Activated T-cell treated with anti-CD3 and anti-CD28 coated beads for 24 hours (primary cell): ENCODE results near the gene MORN5.

Source experiments
- DNase-seq: peaks from one replicate; pipeline ENCODE4 v3.0.0-alpha.2; 2020; ENCODE audit warnings: low read depth

MORN5 gene

DNA sequence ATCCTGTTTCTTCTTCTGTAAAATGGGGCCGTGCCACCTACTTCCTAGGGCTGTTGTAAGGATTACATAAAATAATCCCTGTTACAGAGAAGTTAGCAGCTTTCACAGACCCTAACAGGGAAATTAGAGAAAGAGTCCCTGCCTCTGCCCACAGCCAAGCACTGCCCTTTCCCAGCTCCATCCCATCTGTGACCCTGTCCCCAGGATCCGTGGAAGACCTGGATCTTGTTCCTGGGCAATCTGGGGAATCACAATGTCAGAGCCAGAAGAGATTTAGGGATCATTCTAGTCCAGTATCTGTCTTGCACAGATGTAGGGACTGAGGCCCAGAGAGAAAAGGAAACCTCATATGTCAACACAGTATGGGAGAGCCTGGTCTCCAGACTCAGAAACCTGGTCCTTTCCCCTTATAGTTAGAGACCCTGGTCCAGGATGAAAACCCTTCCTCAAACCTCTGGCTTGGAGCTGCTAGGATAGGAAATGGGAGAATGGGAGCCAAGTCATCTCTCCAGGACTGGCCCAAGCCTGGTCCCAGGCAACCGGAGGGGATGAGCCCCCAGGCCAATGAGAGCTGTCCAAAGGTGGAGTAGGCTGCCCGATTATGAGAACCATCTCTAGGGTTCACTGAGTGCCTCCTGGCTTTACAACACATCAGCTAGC lies 56.6 kb downstream of the MORN5 start:
- DNase-seq: no peak

DNA sequence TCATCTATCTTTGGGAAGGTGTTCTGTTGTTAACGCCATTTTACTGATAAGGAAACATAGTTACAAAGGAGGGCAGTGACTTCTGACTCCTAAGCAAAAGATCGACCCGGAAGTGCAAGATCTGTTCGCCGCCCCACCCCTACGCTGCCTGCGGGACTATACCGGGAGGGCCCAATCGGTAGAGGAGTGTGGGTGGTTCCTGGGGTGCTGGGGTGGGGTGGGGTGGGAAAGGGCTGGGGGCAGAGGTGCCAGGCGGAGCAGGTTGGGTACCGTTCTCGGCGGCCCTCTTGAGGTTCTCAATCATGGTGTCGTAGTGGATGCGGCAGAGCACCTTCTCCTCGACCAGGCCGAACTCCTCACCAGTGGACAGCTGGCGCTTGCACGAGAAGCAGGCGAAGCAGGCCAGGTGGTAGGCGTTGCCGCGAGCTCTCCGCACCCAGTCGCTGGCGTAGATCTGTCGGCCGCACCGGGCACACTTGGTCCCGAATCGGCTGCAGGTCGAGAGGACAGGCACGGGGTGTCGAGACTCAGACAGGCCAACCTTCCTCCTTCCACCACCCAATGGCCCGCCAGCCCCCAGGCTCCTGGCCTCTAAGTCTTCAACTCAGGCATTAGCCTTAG lies 57.2 kb downstream of the MORN5 start:
- no peak for DNase-seq

DNA sequence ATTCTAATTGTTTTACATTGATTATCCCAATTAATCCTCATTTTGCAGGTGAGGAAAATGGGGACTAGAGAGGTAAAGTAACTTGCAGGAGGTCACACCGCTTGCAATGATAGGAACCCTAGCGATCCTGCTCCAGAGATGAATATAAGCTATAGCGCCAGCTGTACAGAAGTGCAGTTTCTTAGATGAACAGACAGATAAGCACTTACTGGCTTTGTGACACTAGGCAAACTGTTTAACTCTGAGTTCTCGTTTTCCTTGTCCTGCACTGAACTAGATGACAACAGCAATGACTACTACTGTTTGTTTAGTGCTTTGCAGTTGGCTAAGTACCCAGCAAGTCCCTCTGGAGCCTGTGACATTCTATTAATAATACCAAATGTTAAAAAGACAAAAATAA lies 57.9 kb downstream of the MORN5 start:
- DNase-seq: no peak

DNA sequence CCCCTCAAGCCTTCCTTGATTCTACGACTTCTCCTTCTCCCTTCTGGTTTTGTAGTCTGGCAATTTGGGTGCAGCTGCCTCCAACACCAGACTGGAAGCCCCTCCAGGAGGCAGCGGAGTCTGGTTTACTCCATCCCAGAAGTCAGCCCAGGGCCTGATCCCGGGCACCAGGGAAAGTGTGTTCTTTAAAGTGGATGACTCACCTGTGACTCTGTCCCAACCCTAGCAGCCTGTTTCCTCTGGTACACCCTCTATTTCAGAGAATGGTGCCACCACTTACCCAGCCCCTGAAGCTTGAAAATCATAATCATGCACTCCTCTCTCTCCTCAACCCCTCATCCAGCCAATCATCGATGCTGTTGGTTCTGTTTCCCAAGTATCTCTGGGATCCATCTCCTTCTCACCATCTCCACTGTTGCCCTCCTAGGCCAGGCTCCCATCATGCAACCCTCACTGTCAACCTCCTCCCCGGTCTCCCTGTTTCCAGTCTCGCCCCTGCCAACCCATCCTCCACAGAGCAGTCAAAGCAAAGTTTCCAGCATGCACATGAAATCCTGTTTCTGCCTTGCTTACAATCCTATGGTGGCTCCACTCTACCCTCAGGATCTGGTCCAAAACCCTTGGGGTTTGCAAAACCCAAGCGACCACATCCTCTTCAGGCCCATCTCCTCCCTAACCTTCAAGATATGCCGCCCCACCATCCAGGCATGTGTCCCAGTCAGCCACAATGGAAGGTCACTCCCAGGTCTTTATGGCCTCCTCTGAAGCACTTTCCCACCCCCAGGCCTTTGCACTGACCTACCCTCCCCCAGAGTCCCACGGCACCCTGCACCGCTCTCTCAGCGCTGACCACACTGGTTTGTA lies 58.6 kb downstream of the MORN5 start:
- no peak for DNase-seq

DNA sequence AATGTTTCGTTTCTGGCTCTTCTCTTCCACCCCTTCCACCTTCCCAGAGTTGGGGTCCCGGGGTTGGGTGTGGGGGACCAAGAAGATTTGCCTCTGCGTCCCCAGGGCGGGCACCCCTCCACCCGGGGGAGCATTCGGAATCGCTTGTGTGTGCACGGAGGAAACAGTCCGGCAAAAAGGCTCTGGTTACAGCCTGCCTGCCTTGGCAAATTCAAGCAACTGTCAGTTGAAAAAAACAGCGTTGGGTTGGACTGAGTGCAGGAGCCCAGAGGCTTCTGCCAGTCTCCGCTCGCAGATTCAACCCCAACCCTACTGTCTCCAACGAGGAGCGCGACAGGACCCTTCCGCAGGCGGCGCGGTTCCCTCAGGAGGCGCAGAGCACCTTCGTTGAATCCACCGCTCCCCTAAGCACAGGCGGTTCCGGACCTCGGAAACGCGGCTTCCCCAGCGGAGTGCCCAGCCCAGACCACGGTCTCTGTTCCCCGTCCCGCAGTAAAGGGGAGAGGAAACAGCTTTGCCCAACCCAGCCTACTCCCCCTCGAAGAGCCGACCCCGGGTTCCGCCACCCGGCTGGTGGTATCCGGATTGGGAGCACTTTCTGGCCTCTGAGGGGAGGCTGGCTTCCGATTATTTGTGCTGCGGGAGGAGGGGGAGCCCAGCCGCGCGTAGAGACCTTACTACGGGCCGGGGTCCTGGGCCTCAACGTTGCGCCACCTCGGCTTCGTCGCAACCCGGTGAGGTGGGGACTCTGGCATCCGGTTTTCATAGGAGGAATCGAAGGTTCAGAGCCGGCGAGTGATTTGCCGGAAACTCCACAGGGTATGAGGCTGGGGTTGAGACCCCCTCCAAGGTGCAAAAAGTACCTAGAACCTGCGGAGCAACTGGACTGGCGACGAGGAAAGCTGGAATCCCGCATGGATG lies 59.5 kb downstream of the MORN5 start:
- no peak for DNase-seq

DNA sequence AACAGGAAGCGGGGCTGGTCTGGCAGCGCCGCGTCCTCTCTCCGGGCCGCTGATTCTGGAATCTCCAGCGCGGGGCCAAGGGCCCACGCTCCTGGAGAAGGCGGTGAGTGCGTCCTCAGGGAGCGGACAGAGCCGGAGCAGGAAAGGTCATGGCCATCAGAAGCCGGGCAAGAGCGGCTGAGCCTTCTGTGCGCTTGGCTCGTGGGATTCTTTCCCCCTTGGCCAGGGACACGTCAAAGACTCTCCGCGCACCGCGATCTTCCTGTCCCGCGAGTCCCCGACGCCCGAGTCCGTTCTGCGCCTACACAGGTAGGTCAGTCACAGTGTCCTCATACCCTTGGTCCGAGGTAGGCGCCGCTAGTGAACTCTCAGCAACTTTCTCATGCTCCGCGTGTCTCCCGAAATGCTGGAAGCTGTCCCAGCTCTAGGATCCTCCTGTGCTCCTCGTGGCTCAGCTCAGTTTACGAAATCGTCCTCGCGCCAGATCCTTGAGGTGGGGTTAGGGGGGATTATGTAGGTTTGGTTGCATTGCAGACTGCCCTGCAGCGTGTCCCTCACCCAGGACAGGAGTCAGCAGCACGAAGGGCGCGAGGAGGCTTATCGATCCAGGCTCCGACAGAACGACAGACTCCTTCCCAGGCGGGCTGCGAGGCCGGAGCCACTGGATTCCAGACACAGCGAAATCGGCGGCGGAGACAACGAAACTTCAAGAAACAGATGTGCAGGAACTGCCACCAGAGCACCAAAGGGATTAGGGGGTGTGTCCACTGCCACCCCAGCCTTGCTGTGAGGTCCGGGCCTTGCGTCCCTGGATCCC lies 60.4 kb downstream of the MORN5 start:
- DNase-seq: no peak

DNA sequence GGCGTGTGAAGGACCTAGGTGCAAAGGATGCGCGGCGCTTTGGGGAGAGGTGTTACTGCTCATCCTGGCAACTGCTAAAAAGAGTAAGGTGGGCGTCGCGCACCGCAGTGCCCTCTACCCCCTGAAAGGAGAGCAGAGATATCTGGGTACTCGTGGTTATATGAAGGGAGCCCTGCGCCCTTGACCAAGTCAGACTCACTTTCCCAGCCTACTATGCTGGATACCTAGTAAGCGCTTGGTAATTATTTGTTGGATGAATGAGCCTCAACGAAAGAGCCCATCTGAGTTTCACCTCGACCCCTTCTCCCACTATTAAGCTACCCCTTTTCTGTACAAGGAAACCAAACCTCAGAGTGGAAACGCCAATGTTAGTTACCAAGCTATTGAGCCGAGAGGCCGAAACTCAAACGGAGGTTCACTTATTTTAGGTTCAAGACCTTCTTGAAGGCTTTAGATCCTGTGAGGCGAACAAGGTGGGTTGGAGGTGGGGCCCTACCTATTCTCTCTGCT lies 61.0 kb downstream of the MORN5 start:
- no peak for DNase-seq

DNA sequence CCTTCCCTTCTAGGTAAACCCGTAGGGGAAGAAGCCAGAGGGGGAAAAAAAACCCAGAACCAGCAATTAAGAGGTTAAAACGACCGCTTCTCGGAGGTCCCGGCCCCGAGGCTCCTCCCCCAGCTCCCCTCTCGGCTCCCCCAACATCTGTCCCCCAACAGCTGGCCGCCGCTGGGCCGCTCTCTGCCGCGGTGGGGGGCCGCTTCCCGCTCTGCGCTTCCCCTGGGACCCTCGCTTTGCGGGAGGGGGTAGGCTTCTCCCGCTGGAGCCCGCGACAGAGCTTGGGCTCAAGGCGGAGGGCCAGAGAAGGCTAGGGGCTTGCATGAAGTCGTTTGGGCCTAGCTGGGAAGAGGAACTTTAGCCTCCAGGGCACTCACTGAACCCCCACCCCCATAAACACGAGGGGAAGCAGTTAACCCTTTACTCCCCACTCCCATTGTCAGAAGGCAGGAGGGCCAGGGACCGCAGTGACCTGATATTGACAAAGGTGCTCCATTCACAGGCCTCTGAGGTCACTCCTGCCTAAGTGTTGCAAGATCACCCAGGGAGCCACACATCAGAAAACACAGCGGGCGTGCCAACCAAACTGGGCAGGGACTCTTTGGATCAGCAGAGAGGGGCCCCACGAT lies 61.6 kb downstream of the MORN5 start:
- DNase-seq: no peak

DNA sequence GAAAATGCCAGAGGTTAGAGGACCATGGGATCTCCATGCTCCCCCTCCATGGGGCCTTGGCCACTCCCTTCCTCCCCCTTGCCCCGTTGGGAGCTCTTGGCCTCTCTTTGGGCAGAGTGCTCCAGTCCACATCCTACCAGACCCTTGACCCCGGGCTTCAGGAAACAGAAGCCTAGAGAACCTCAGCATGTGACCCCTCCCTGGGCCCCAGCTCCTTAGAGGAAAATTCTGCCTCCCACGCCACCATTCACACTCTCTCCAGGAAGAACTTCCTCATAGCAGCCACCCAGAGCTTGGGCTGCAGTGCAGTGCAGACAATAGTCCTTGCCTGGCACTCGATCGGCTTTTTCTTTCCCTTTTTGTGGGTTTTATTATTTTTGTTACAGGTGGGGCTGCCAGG lies 63.1 kb downstream of the MORN5 start:
- DNase-seq: no peak

DNA sequence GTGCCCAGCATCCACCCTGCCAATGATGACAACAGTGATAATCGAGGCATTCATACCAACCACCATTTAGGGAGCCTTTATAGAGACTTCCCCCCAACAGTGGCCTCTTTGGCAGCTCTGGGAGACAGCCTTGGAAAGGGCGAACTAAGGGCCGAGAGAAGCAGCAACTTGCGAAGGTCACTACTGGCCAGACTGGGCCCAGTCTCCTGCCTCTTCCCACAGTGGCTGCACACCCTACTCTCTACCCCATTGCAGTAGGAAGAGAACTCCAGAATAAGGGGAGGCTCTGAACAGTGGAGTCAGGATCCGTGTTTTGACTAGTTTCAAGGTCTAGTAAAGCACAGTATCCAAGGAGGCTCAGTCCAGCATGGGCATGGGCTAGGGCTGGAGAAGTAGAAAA lies 63.7 kb downstream of the MORN5 start:
- DNase-seq: no peak

DNA sequence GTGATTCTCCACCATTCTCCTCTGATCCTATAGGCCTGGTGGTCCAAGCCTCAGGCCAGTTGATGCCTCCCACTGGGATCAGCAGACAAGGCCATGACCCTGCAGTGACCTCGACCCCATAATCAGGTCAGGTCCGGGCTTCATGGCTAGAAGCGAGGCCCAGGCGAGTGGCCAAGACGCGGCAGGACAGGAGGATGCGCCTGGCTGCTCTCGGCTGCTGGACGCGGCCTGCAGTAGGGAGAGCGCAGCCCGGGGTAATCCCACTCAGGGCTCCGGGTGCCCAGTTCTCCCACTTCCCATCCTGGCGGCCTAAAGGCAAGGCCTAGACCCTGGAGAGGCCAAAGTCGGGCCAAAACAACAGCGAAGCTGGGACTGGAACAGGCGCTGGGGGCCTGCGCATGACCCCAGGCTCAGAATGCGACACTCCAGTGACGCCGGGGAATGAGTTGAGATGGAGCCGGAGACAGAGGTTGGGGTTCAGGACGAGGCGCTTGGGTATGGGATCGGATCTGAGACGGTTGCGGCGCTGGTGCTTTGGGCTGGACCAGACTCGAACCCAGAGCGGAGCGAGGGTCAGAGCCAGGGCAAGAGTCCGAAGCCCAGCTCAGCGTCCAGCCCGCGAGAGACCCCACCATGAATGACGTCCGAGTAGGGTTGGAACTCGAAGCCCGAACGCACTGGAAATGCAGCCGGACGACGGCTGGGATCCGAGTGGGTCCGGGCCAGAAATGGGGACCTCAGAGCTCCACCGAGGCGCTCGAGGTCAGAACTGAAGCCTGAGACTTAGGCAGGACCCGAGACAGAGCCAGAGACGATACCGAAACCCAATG lies 65.8 kb downstream of the MORN5 start:
- DNase-seq: no peak

DNA sequence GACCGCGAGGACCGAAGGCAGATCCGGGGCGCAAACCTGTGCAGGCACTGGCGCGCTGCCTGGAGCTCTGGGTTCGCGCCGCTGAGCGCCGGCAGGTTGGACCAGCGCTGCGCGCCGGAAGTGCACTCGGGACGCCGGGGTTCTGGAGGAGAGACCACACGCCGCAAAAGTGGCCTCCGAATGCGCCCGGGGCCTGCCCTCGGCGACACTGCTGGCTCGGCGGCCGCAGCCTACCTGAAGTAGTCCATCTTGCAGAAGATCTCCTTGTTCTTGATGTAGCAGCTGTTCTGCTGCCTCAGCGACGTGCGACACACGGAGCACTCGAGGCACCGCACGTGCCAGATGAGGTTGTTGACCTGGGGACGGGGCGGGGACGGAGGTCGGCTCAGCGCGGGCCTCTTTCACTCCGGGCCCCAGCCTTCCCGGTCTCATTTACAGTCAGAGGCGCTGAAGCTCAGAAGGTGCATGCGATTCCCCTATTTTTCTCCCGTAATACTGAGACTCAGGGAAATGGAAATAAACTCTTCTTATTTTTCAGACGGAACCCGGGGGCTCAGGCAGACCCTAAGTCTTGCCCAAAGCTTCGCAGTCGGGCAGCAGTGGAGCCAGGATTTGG lies 66.5 kb downstream of the MORN5 start:
- no peak for DNase-seq

DNA sequence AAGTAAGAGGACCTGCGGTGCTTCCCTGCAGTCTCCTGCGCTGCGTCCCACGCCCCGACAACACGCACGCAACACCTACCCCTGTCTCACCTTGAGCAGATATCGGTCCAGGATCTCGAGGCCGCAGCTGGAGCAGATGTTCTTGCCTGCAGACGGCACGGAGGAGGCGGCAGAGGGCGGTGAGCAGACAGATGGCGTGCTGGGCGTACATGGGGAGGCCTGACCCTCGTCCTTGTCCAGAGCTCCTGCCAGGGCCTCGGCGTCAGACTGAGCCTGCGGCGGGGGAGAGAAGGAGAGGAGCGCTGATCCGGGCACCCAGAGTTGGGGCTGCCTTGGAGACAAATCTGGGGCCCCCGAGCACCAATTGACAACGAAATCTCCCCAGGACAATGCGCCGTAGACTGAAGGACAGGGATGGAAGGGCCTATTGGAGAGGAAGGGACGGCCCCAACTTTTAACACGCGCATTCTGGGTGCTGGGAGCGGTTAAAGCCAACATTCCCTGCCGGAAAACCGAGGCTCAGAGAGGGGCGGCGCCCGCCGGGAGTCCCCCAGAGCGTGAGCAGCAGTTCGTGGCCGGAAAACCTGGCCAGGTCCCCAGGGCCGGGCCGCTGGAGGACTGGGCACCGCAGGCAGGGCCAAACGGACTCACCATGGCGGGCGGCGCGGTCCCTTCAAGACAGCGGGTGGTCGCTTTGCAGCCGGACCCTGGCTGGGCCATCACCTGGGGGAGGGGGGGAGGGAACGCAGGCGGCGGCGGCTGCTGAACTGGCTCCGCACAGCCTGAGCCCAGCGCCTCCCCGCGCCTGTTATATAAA lies 67.3 kb downstream of the MORN5 start:
- DNase-seq: no peak

DNA sequence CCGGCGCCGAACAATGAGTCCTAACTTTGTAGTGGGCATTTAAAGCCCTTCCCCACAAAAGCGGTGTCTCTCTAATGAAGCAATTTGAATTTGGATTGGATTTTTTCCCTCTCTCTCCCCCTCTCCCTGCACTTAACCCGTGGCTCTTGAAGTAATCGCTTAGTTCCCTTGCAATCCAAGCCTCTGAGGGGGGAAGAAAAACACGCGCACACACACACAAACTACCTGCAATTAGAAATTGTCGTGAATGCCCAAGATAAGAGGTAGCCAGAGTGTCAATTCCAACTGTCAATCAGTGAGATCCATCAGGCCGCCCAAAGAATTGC lies 67.8 kb downstream of the MORN5 start:
- no peak for DNase-seq

DNA sequence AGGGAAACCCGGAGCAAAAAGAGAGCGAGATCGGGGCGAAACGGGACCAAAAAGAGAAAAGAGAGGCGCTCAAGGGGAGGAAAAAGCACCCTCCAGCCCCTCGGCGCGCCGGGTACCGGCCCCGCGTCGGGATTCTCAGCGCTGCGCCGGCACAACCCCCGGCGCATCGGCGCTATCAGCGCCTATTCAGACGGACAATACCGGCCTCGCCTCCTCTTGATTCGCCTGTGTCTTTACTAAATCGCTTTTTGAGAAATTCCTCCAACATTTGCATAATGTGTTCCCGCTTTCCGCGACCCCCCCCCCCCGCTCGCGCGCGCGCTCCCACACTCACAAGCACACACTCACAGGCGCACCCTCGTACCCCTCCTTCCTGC lies 68.5 kb downstream of the MORN5 start:
- DNase-seq: no peak

DNA sequence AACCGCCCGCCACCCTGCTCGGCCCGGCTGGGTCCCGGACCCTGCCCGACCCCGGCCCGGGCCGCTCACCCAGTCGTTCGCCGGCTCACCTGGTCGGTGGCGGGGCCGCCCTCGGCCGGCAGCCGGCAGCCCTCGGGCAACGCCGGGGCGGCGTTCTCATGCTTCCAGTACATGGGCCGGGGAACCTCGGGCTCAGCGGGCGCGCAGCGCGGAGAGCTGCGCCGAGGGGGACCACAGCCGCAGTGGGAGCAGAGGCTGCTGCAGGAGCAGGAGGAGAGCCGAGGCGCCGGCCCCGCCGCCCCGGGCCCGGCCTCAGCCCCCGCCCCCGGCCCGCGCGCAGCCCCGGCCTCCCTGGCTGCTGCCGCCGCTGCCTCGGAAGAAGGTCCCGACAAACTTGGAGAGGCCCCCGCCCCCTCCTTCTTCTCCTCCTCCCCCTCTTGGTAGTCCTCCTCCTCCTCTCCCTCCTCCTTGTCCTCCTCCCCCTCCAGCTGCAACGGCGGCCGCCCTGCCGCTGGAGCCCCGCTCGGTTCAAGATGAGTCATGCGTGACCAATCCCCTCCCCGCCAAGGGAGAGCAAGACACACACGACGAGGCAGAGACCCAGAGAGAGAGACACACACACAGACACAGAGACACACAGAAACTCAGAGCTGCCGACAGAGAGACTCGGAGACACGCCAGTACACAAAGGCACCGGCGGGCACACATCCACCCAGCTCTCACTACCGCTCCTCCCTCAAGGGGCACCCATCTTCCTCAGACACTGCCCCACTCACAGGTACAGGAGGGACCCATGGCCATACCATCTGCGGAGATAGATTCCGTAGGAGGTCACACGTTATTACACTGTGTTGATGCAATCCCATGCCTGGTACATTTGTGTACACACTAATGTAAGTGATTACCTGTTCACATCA lies 69.1 kb downstream of the MORN5 start, which contains the start of gene LHX6:
TSS of gene LHX6 (minus strand) at position 390 of the 917 bp plus-strand sequence. CDS start at position 173, 217 bp downstream.
- no peak for DNase-seq

DNA sequence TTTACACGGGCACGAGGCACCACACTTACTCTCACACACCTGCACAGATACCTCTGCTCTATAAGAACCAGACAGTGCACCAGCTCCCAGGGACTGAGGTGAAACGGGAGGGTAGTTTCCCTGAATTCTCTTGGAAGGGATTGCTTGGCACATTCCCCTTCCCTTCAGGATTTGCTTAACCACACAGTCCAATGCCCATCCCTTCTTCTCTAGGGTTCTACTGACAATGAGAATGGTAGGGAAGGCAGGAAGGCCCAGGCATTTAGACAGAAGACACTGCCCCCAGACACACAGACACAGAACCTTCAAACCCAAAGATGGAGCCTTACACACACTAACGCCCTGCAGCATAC lies 69.8 kb downstream of the MORN5 start:
- DNase-seq: no peak
